HepG2 (cell line): ENCODE data around the gene ZMIZ1. TPM values are rescaled to one million over a fixed set of nuclear protein-coding genes. Genes with fewer than 3 reads are reported as not detected.

Experiments used
- ATAC-seq: fragments of 200-7000 bp; cut with Tn5 transposase; 3 replicates; pipeline ENCODE4 v1.9.1; 2020; ENCODE audit warnings: mild to moderate bottlenecking, moderate library complexity
- BruUV-seq: library from RNA; stranded (reverse); fragments of 400-500 nt; replicated peaks from 2 replicates; lab custom pipeline; 2021; lab: Mats Ljungman, UMichigan
- CTCF ChIA-PET: fragments of 300-600 bp; formaldehyde crosslinking; extraction: SDS; loops from one replicate; lab custom pipeline; 2021; ENCODE audit warnings: low total read pairs, inconsistent platforms, low intra/inter-chr PET ratio; lab: Yijun Ruan, JAX
- POLR2A ChIA-PET: fragments of 350-600 bp; sonication (Branson Sonifier 250); formaldehyde crosslinking; loops from one replicate; lab custom pipeline; 2020; ENCODE audit warnings: antibody characterized with exemption, inconsistent platforms; lab: Yijun Ruan, JAX
- DNase-seq: peaks from one replicate; pipeline ENCODE4 v3.0.0-alpha.2; 2015; ENCODE audit warnings: low spot score
- FAIRE-seq: peaks from 3 replicates; lab custom pipeline; 2011; peaks lifted over from hg19 to GRCh38; lab: Jason Lieb, UNC
- H2AFZ ChIP-seq: one replicate; pipeline ENCODE4 v1.6.1; 2011; ENCODE audit warnings: low read length, inconsistent platforms
- H3K27ac ChIP-seq: fragments of 300-600 bp; 3 replicates; pipeline ENCODE4 v1.8.0; 2011; ENCODE audit warnings: mixed run types, mild to moderate bottlenecking, mixed read lengths, low read length, inconsistent platforms; ENCODE audit not compliant: insufficient read depth; ENCODE audit errors: extremely low read length
- H3K27me3 ChIP-seq, 2 experiments: fragments of 200-600 bp in 1 of 2; 2 replicates in 1 of 2; 3 replicates in 1 of 2; pipeline versions ENCODE4 v1.6.0 to v1.8.0; 2011; ENCODE audit warnings: low read length in 2 of 2, mild to moderate bottlenecking in 2 of 2, moderate library complexity in 2 of 2, inconsistent platforms in 1 of 2; ENCODE audit not compliant: insufficient read depth in 2 of 2, control insufficient read depth in 1 of 2
- H3K36me3 ChIP-seq, 2 experiments: fragments of 200-600 bp in 1 of 2; replicated peaks in 1 of 2; 2 replicates in 1 of 2; 3 replicates in 1 of 2; pipeline versions ENCODE4 v1.5.1 to v1.8.0; 2011; ENCODE audit warnings: low read length in 2 of 2, inconsistent platforms in 1 of 2; ENCODE audit not compliant: insufficient read depth in 2 of 2, control insufficient read depth in 1 of 2
- H3K4me1 ChIP-seq: 2 replicates; pipeline ENCODE4 v1.5.1; 2012; ENCODE audit warnings: low read length, inconsistent platforms; ENCODE audit not compliant: insufficient read depth
- H3K4me2 ChIP-seq: 2 replicates; pipeline ENCODE4 v1.6.0; 2011; ENCODE audit warnings: low read depth, low read length, inconsistent platforms
- H3K4me3 ChIP-seq, 3 experiments: fragments of 200-600 bp in 1 of 3; sonication (generic), shearing (Covaris generic) in 1 of 3; replicated peaks in 1 of 3; 2 replicates each; pipeline ENCODE4 v1.5.1; 2011 to 2016; ENCODE audit warnings: low read length in 3 of 3, inconsistent platforms in 2 of 3, low read depth in 2 of 3, mild to moderate bottlenecking in 2 of 3, control low read depth in 1 of 3, mixed read lengths in 1 of 3; ENCODE audit not compliant: insufficient read depth in 1 of 3
- H3K79me2 ChIP-seq: one replicate; pipeline ENCODE4 v1.6.1; 2011; ENCODE audit warnings: low read length, inconsistent platforms; ENCODE audit not compliant: insufficient read depth
- H3K9ac ChIP-seq: 2 replicates; pipeline ENCODE4 v1.6.0; 2011; ENCODE audit warnings: mild to moderate bottlenecking, low read depth, low read length, inconsistent platforms; ENCODE audit not compliant: insufficient read depth
- H3K9me3 ChIP-seq: 2 replicates; pipeline ENCODE4 v1.5.1; 2012; ENCODE audit warnings: mild to moderate bottlenecking, low read length
- H4K20me1 ChIP-seq: 2 replicates; pipeline ENCODE4 v1.6.0; 2011; ENCODE audit warnings: inconsistent platforms, mild to moderate bottlenecking, low read length, moderate library complexity; ENCODE audit not compliant: insufficient read depth
- ARNTL ChIP-seq: sonication (generic); formaldehyde crosslinking; IDR thresholded peaks from 2 replicates; pipeline ENCODE4 v1.4.0; 2020; ENCODE audit warnings: mild to moderate bottlenecking, missing genetic modification reagents
- ATF2 ChIP-seq: sonication (generic); formaldehyde crosslinking; IDR thresholded peaks from 2 replicates; pipeline ENCODE4 v1.4.0; 2020; ENCODE audit warnings: missing genetic modification reagents
- HDAC6 ChIP-seq: fragments of 200-600 bp; sonication (generic); IDR thresholded peaks from 2 replicates; pipeline ENCODE4 v1.7.0; 2017; ENCODE audit warnings: mild to moderate bottlenecking, antibody characterized with exemption, low read length, low read depth
- KDM6A ChIP-seq: IDR thresholded peaks from 2 replicates; pipeline ENCODE4 v1.6.1; 2016; ENCODE audit warnings: low read depth
- MIER2 ChIP-seq: IDR thresholded peaks from 2 replicates; pipeline ENCODE4 v1.6.1; 2016; ENCODE audit warnings: missing biosample characterization, missing genetic modification reagents
- PBX2 ChIP-seq: IDR thresholded peaks from 2 replicates; pipeline ENCODE4 v1.6.1; 2016; ENCODE audit warnings: control low read depth
- TSC22D2 ChIP-seq: sonication (generic); formaldehyde crosslinking; IDR thresholded peaks from 2 replicates; pipeline ENCODE4 v1.5.1; 2020; ENCODE audit warnings: missing genetic modification reagents, mild to moderate bottlenecking, borderline replicate concordance
- ZNF281 ChIP-seq: sonication (generic); formaldehyde crosslinking; IDR thresholded peaks from 2 replicates; pipeline ENCODE4 v1.4.0; 2020; ENCODE audit warnings: missing genetic modification reagents, borderline replicate concordance
- ZNF530 ChIP-seq: sonication (generic); formaldehyde crosslinking; IDR thresholded peaks from 2 replicates; pipeline ENCODE4 v1.5.0; 2020; ENCODE audit warnings: low read depth, mild to moderate bottlenecking, missing genetic modification reagents
- ZNF556 ChIP-seq: sonication (generic); formaldehyde crosslinking; IDR thresholded peaks from 2 replicates; pipeline ENCODE4 v1.4.0; 2020; ENCODE audit warnings: mild to moderate bottlenecking, missing genetic modification reagents, borderline replicate concordance
- ZNF570 ChIP-seq: sonication (generic); formaldehyde crosslinking; IDR thresholded peaks from 2 replicates; pipeline ENCODE4 v1.4.0; 2020; ENCODE audit warnings: mild to moderate bottlenecking, missing genetic modification reagents, borderline replicate concordance
- ZNF687 ChIP-seq: sonication (generic); formaldehyde crosslinking; IDR thresholded peaks from 2 replicates; pipeline ENCODE4 v1.5.1; 2020; ENCODE audit warnings: mild to moderate bottlenecking, missing genetic modification reagents, moderate library complexity
- ZNF7 ChIP-seq: IDR thresholded peaks from 2 replicates; pipeline ENCODE4 v1.6.1; 2016; ENCODE audit warnings: missing biosample characterization, missing genetic modification reagents
- WGBS: methylation state at CpG from one replicate; pipeline ENCODE4 v1.1.6; 2017; ENCODE audit warnings: low lambda C conversion rate; 5-methylcytosine and 5-hydroxymethylcytosine counted together
- in situ Hi-C: cut with HindIII; loops from 2 replicates; pipeline ENCODE4 v1.10.0; 2017; ENCODE audit warnings: low pct_unique_long_range_greater_than_20kb; ENCODE audit not compliant: extremely low pct_ligation_motif_present
- intact Hi-C: fragments of 100-400 bp; cut with micrococcal nuclease; formaldehyde crosslinking; loops from one replicate; pipeline ENCODE4 v1.10.0; 2022; ENCODE audit not compliant: unreplicated experiment
- polyA plus RNA-seq, 8 experiments: library from polyadenylated mRNA; depleted of rRNA in 3 of 8; stranded (reverse) in 7 of 8; unstranded in 1 of 8; fragments of >200 nt; fragmentation: Illumina TruSeq in 4 of 8; extraction: Trizol in 4 of 8; gene quantifications; 2 replicates each; pipeline versions ENCODE4 v1.2.1 to v1.2.3, GENCODE V29; 2011 to 2016; ENCODE audit warnings: low read depth in 4 of 8, missing spikeins in 1 of 8, mixed read lengths in 1 of 8; ENCODE audit not compliant: insufficient read depth in 1 of 8
- total RNA-seq, 5 experiments: library from RNA; depleted of rRNA; stranded (reverse); fragments of >200 nt; fragmentation: Illumina TruSeq; extraction: Trizol; gene quantifications; 2 replicates each; pipeline ENCODE4 v1.2.3, GENCODE V29; 2016; ENCODE audit warnings: low read depth in 1 of 5

Gene ZMIZ1
- total and polyA plus RNA-seq, 2 of the 13 experiments (the other 11 are each of a cell fraction or from before 2014, with no cell fraction given), result 5.3 to 10.2 TPM

GRCh38 chr10:79246209-79246581, 177.4 kb downstream of the ZMIZ1 start (continued):
- TF ChIP-seq ZNF281 (CRISPR knock-in tag) (no peak), ATF2 (CRISPR knock-in tag) (no peak), ZNF556 (CRISPR knock-in tag) (no peak), MIER2 (CRISPR knock-in tag) (no peak)

- intact Hi-C loops (no loop called here), in situ Hi-C loops (no loop called here)
- Histone ChIP-seq H3K27ac (no peak overlapping the region), H3K4me1 (no peaks in the 10 kb centered on the region), H2AFZ (no peak overlapping the region), H3K27me3 (no peaks in the 10 kb centered on the region), H3K79me2 (peaks cover 2% of the 10 kb centered on the region), H3K4me3 (no peak overlapping the region), H3K4me2 (no peak overlapping the region), H3K9me3 (no peaks in the 10 kb centered on the region), H3K9ac (no peak overlapping the region), H3K36me3 (peaks cover 10 to 36% of the 10 kb centered on the region in 2 experiments; a peak in 4 of 5 replicates), H4K20me1 (peaks cover 45% of the 10 kb centered on the region; the same call in 1 of the 2 replicates)
- DNase-seq (no peak), ATAC-seq (no peak), FAIRE-seq (no peak)
- CTCF ChIA-PET, result no interaction called here
- no TSS peak for BruUV-seq
- WGBS, result 100% methylated on average over 6 of the region's 14 CpGs
- POLR2A ChIA-PET, result no interaction called here
- TF ChIP-seq ZNF570 (no peak), HDAC6 (no peak), ZNF7 (no peak), PBX2 (CRISPR knock-in tag) (no peak), ARNTL (CRISPR knock-in tag) (no peak), ZNF687 (no peak), TSC22D2 (CRISPR knock-in tag) (no peak), ZNF530 (CRISPR knock-in tag) (no peak), KDM6A (no peak)
These were observed 178.0 kb downstream of the ZMIZ1 start for GRCh38 chr10:79246606-79247275.
